H1 (cell line): Measurements from ENCODE around the gene BABAM2.

ENCODE experiments used
- BACH1 ChIP-seq: IDR thresholded peaks from 2 replicates; pipeline ENCODE4 v1.6.1; 2012; ENCODE audit warnings: low read length, improper control_type of control experiment
- CEBPB ChIP-seq: IDR thresholded peaks from 2 replicates; pipeline ENCODE4 v1.6.1; 2012; ENCODE audit warnings: low read depth, low read length
- CHD2 ChIP-seq: IDR thresholded peaks from 2 replicates; pipeline ENCODE4 v1.6.1; 2012; ENCODE audit warnings: low read length, improper control_type of control experiment
- CREB1 ChIP-seq: IDR thresholded peaks from 2 replicates; pipeline ENCODE4 v1.6.1; 2012; ENCODE audit warnings: inconsistent platforms
- CTCF ChIP-seq, 3 experiments: IDR thresholded peaks; 1 replicate in 2 of 3; 2 replicates in 1 of 3; pipeline versions ENCODE4 v1.5.1 to v1.6.1; 2011; ENCODE audit warnings: low read length in 3 of 3, mild to moderate bottlenecking in 3 of 3, inconsistent platforms in 2 of 3, low read depth in 1 of 3, moderate library complexity in 1 of 3; ENCODE audit not compliant: insufficient read depth in 1 of 3; ENCODE audit errors: control extremely low read depth in 1 of 3
- E2F6 ChIP-seq: IDR thresholded peaks from 2 replicates; pipeline ENCODE4 v1.6.1; 2012; ENCODE audit warnings: inconsistent platforms
- EP300 ChIP-seq, 2 experiments: IDR thresholded peaks; 1 replicate in 1 of 2; 2 replicates in 1 of 2; pipeline ENCODE4 v1.6.1; 2011 to 2012; ENCODE audit warnings: low read depth in 2 of 2, low read length in 2 of 2, mild to moderate bottlenecking in 2 of 2, borderline replicate concordance in 1 of 2, inconsistent platforms in 1 of 2, moderate library complexity in 1 of 2
- EZH2 ChIP-seq: fragments of 200-600 bp; sonication (generic); IDR thresholded peaks from 2 replicates; pipeline ENCODE4 v1.7.1; 2012; ENCODE audit warnings: low read depth, mild to moderate bottlenecking, moderate library complexity, low read length, inconsistent platforms; ENCODE audit not compliant: severe bottlenecking
- MAX ChIP-seq: IDR thresholded peaks from 2 replicates; pipeline ENCODE4 v1.6.1; 2012; ENCODE audit warnings: inconsistent platforms
- PHF8 ChIP-seq: fragments of 200-600 bp; sonication (generic); conservative IDR thresholded peaks from 2 replicates; pipeline ENCODE4 v1.7.1; 2012; ENCODE audit warnings: low read depth, mild to moderate bottlenecking, inconsistent platforms, low read length, moderate library complexity
- POLR2A ChIP-seq, 2 experiments: IDR thresholded peaks; 1 replicate in 1 of 2; 2 replicates in 1 of 2; pipeline ENCODE4 v1.6.1; 2011; ENCODE audit warnings: low read depth in 2 of 2, low read length in 2 of 2, mild to moderate bottlenecking in 2 of 2; ENCODE audit errors: control extremely low read depth in 1 of 2
- SAP30 ChIP-seq: fragments of 300-600 bp; sonication (generic); IDR thresholded peaks from 2 replicates; pipeline ENCODE4 v1.7.1; 2012; ENCODE audit warnings: low read length, moderate library complexity, mild to moderate bottlenecking, inconsistent platforms; ENCODE audit not compliant: insufficient read depth, insufficient replicate concordance
- SP1 ChIP-seq: IDR thresholded peaks from 2 replicates; pipeline ENCODE4 v1.6.1; 2011; ENCODE audit warnings: low read depth, low read length

GRCh38 chr2:27849558-27850205 is 40.8 kb upstream of the BABAM2 start:
- TF ChIP-seq MAX = no peak
- no peak for TF ChIP-seq CTCF (IDR thresholded peaks at IDR 0.05; ENCODE audit: control extremely low read depth in 1 of 3, insufficient read depth in 1 of 3, low read depth in 1 of 3, low read length in 3 of 3)
- TF ChIP-seq CHD2 = no peak
- TF ChIP-seq EP300 (IDR thresholded peaks at IDR 0.05; ENCODE audit: borderline replicate concordance in 1 of 2, low read depth in 2 of 2, low read length in 2 of 2) = no peak
- TF ChIP-seq SAP30 = no peak
- TF ChIP-seq BACH1 = no peak
- no peak for TF ChIP-seq POLR2A (IDR thresholded peaks at IDR 0.05; ENCODE audit: control extremely low read depth in 1 of 2, low read depth in 2 of 2, low read length in 2 of 2)
- no peak for TF ChIP-seq EZH2
- TF ChIP-seq PHF8 = no peak
- TF ChIP-seq CREB1 = no peak
- TF ChIP-seq SP1 = no peak
- no peak for TF ChIP-seq E2F6
- no peak for TF ChIP-seq CEBPB
